EL (cell line): ENCODE results near the gene TMEM150A.
"Not testable (repeated sequence)": the region's sequence is repeated elsewhere in the genome, so short reads cannot be mapped to it uniquely, and the experiment has no call there.

Experiments
- DNase-seq: peaks from one replicate; pipeline ENCODE4 v3.0.0-alpha.2; 2016

Gene TMEM150A

DNA sequence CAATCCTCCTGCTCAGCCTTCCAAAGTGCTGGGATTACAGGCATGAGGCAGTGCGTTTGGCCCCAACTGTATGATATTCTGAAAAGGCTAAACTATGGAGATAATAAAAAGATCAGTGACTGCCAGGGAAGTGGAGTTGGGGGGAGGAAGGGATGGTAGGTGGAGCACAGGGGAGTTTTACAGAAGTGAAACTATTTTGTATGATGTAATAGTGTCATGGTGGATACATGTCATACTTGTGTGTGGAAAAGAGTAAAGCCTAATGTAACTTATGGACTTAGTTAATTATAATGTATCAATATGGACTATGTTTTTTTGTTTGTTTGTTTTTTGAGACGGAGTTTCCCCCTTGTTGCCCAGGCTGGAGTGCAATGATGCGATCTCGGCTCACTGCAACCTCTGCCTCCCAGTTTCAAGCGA lies 38.3 kb downstream of the TMEM150A start:
- no peak for DNase-seq

GRCh38 chr2:85561280-85562212 lies 41.0 kb downstream of the TMEM150A start, which contains the start of gene GGCX:
Gene GGCX (minus strand): TSS chr2:85561493. CDS start chr2:85561428, 65 bp downstream.
- peak; percentile 92 for DNase-seq

DNA sequence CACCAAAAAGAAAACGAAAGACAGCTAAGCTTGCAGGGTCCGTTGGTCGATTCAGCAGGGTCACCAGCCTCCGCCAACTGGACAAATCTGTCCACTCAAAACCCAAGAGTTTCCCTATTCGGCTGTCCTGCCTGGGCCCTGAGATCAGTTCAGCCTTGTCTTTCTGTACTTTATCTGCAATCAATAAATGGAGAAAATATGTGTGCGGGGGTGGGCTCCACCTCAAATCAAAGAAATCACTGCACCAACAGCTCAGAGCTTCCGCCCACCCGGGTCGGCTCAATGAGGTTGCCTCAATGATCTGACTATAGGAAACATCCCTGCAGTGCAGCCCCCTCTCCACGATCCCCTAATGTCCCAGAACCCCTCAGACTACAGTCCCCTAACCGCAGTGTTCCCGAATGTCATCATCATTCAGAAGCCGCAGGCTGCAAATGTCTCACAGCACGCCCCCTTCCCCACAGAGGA lies 41.7 kb downstream of the TMEM150A start:
- DNase-seq: no peak

GRCh38 chr2:85560403-85560726 lies 42.1 kb downstream of the TMEM150A start:
- not testable (repeated sequence) for DNase-seq

DNA sequence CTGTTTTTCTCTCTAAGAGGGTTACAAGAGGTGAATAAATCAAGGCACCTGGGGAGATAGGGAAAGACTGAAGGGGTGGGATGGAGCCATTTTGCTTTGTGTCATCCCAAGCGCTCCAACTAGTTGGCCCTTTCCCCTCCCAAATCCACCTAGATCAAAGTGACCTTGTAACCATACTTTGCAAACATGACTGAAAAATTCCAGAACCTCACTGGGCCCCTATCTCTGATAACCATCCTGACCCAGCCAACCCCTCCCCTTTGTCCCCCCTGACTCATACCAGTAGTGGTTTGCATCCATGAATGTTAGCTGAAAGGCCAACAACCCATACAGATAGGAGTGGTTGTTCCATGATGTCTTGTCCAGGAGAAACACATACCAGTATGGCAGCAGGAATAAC lies 44.3 kb downstream of the TMEM150A start:
- DNase-seq: no peak

GRCh38 chr2:85557130-85557529 lies 45.4 kb downstream of the TMEM150A start:
- DNase-seq: no peak

DNA sequence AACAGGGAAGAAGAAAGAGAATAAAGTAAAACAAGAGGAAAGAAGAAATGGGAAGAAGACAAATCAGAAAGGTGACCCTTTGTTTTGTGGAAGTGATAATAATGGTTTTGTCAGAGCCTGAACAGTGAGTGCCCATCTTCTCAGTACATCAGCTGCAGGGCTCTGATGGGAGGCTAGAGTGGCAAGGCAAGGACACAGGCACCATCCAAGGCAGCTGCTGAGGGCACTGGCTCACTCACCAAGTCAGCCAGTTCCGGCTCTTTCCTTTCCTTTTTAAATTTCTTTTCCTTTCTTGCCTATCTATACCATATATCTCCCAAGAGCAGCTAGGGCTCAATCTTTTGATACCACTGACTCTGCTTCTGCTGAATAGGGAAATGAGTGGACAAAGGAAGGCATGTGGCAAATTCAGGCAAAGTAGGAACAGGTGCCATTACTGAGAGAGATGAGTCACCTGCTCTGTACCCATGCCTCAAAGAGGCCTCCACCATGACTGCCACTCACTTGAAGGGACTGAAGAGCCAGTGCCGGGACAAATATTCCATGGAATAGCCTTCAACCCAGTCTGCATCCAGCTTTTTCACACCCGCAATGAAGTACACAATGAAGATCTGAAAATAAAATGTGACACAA lies 47.4 kb downstream of the TMEM150A start:
- DNase-seq: no peak

- no peak for DNase-seq
Measured at GRCh38 chr2:85553184-85553583, 49.3 kb downstream of the TMEM150A start.

DNA sequence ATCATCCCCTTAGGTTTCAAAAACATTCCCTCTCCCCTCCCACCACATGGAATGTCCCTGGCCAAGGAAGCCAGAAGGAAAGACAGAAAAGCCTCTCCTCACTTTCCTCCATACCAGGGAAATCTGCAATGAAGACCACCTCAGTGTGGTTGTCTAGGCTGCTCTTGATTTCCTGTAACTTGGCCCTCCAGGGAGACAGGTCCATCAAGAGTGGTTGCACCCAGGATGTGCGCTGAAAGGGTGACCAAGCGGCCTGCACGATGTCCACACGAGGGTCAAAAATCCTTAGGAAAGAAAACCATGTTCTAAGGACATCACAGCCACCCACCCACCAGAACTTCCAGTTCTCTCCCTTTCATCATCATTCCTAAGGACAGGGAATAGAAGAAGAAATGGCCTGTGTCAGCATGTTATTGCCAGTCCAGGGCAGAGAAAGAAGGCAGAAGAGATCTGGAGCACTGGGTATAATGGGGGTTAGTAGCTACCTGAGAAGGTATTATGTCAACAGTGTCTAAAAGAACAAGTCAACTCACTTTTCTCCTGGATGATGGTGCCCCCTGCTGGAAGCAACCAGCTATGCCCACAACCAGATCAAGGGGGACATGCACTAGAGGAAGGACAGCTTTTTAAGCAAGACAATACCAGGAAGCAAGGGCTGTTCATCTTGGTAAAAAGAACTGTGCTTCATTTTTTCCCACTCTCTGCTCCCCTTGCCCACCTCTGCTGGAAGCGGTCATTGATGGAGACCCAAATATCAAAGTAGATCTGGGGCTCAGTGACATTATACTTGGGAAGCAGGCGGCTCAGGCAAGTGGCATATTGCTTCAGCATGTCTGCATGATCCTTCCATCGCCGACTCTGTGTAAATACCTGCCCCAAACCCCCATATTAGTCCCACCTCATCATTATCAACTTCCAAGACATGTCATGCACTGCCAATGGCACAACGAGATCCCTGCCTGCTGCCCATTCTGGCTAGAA lies 50.5 kb downstream of the TMEM150A start:
- DNase-seq: peak; percentile 70

GRCh38 chr2:85550486-85550885 lies 52.0 kb downstream of the TMEM150A start:
- DNase-seq: no peak

DNA sequence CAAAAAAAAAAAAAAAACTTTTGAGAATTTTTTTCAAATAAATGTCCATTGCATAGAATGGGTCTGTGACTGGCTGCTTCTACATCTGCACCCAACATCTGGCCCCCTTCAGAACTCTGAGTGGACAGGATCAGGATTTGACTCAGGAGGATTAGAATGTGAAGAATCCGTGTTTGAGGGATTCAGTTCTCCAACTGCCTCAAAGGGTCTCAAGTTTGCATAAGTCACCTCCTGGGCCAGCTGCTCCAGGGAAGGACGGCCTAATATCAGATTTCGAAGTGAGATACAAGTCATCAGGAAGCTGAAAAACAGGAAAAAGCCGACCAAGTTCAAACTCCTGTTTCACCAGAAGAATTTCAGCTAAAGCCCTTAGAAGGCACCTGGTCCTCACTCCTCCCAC lies 52.7 kb downstream of the TMEM150A start:
- DNase-seq: peak; percentile 95

DNA sequence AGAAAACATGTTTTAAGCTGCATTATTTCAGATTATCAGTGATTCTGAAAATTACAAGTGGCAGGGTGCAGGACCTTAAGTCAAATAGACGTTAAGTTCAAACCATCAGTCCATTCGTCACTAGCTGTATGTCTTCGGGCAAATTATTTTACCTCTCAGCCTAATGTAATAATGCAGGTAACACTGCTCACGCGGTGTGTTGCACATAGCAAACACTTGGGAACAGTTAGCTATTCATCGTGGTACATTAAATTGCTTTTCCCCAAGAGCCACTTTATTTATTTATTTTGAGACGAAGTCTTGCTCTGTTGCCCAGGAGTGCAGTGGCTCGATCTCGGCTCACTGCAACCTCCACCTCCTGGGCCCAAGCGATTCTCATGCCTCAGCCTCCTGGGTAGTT lies 53.4 kb downstream of the TMEM150A start:
- DNase-seq: no peak

DNA sequence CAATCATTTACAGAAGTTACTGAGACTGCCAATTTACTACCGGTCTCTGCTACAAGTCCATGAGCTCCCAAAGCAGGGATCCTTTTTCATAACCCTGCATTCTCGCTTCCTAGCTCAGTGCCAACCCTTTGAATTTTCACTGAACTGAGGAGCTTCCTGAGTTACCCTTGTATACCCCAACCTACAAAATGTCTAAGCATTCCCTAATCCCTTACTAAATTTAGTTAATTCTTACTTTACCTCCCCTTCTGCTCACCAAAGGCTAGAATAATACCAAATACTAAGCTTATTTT lies 53.9 kb downstream of the TMEM150A start:
- no peak for DNase-seq
